Medulla oblongata (tissue), 1 donor: ENCODE results near the gene SGCB.
"Not testable (repeated sequence)": the region's sequence is repeated elsewhere in the genome, so short reads cannot be mapped to it uniquely, and the experiment has no call there.

Experiments used
- DNase-seq: peaks from one replicate; pipeline ENCODE4 v3.0.0-alpha.2; 2015; ENCODE audit errors: extremely low spot score

SGCB gene, protein sequence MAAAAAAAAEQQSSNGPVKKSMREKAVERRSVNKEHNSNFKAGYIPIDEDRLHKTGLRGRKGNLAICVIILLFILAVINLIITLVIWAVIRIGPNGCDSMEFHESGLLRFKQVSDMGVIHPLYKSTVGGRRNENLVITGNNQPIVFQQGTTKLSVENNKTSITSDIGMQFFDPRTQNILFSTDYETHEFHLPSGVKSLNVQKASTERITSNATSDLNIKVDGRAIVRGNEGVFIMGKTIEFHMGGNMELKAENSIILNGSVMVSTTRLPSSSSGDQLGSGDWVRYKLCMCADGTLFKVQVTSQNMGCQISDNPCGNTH

DNA sequence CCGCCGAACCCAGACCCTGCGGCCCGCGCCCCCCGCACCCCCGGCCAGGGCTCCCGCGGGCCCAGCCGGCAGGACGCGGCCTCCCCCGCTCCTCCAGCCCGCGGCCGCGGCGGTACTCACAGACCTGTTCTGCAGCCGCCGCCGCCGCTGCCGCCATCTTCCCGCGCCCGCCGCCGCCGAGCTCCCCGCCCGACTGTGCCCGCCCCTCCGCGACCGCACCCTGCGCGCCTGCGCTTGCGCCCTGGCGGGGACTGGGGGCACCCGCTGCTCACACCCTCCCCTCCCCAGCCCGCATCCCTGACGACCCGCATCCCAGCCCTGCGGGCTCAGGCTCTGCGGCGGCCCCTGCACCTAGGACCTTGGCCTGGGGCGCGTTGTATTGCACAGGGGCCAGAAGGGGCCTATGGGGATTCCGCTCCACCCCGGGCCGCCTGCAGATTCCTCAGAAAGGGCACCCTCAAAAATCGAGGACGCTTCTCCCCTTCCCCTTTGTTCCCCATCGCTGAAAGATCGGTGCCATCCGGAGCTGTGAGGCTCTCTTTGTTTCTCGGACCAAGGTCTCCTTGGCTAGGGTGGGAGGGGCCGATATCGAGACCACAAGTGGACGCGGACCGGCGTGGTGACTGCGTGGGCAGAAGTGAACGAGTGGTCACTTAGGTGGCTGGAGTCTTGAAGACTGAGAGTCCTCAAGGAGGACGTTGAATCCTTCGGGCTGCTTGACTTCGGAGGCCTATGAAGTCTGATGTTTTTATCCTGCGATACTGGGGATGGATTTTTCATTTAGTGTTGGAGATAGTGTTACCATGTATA lies at the start of gene SGCB:
TSS of gene SGCB (minus strand) at position 197 of the 810 bp plus-strand sequence. CDS start at position 157, 40 bp downstream.
- DNase-seq: peak; percentile 74

DNA sequence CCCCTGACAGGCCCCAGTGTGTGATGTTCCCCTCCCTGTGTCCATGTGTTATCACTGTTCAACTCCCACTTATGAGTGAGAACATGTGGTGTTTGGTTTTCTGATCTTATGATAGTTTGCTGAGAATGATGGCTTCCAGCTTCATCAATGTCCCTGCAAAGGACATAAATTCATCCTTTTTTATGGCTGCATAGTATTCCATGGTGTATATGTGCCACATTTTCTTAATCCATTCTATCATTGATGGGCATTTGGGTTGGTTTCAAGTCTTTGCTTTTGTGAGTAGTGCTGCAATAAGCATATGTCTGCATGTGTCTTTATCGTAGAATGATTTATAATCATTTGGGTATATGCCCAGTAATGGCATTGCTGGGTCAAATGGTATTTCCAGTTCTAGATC lies 48.3 kb upstream of the SGCB start:
- DNase-seq: not testable (repeated sequence)

- DNase-seq: no peak
These were observed 43.1 kb upstream of the SGCB start for GRCh38 chr4:52081216-52081615.

DNA sequence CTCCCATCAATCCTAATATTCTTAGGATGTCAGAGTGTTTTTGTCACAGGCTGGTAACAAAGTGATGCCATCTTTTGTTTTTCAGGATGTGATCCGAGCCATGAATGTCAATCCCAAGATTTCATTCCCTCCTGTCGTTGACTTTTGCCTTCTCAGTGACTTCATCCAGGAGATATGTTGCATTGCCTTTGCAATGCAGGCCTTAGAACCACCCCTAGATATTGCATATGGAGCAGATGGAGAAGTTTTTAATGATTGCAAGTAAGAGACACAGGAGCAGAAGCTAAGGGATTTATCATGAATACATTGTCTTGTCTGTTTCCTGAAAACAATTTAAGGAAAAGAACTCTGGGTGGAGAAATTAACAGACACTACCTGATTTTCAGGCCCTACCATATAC lies 41.6 kb upstream of the SGCB start:
- DNase-seq: no peak

GRCh38 chr4:52076731-52077130 lies 38.6 kb upstream of the SGCB start:
- DNase-seq: no peak

- DNase-seq: no peak
These were observed 33.9 kb upstream of the SGCB start for GRCh38 chr4:52071791-52072546.

GRCh38 chr4:52069571-52069970 lies 31.5 kb upstream of the SGCB start:
- DNase-seq: no peak

DNA sequence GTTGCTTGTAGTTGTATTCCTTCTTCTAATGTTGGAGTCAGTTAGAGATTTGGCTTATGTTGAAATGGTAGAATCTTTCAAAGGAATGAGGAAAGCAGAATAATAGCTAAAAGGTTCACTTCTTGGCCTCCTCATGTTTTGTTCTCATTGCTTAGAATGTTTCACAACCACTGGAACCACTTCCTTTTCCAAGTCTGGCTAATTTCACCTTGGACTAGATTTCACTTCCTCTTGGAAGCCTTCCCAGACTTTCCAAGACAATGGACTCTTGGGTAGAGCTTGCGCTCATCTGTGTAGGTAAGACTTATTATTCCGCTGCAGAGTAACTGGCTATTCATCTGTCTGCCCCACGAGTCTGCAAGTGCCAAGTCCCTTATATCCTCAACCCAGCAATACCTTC lies 21.3 kb upstream of the SGCB start:
- DNase-seq: peak; percentile 73

GRCh38 chr4:52058275-52058674 lies 20.2 kb upstream of the SGCB start:
- DNase-seq: no peak

DNA sequence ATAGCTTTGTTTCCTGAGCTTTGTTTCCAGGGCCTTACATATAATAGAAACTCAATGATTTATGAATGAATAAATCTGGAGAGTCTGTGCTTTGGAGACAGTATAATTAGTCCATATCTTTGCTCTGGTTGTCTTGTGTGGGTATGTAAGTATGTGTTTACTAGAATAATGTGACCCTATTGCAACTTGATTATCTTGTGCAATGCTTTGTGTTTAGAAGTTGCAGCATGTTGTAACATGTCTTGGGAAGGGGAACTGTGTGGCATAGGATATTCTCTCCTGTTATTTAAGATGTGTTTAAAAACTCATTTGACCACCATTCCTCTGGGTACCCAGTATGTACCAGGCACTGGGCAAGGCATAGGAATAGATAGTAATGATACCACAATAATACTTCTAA lies 19.1 kb upstream of the SGCB start:
- no peak for DNase-seq

DNA sequence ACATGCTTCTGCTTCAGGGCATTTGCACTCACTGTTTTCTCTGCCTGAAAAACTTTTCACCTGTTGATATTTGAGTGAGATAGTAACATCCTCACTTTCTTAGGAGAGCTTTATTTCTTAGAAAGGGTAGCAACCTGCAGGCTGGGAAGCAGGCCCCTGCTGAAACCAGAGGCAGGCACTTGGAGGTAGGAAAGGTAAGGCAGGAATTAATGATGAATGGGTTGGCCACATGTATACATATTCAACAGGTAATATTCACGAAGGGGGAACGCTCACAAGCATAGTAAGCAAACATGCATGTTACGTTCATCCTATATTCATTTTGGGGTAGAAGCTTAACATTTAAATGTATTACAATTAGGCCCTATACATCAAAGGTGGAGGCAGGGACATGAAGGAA lies 16.2 kb upstream of the SGCB start:
- no peak for DNase-seq

DNA sequence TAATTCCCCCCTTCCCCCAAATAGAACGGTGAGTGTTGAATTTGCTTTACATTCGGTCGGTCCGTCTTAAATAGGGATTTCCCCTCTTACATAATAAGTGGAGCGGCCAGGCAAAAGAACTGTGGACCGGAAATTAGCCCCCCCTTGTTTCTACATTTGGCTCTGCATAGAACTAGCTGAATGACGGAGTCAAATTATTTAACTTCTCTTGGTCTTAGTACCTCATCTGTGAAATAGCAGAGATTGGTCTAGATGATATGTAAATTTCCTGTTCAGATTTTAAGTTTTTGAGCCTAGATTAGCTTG lies 14.3 kb upstream of the SGCB start:
- no peak for DNase-seq

DNA sequence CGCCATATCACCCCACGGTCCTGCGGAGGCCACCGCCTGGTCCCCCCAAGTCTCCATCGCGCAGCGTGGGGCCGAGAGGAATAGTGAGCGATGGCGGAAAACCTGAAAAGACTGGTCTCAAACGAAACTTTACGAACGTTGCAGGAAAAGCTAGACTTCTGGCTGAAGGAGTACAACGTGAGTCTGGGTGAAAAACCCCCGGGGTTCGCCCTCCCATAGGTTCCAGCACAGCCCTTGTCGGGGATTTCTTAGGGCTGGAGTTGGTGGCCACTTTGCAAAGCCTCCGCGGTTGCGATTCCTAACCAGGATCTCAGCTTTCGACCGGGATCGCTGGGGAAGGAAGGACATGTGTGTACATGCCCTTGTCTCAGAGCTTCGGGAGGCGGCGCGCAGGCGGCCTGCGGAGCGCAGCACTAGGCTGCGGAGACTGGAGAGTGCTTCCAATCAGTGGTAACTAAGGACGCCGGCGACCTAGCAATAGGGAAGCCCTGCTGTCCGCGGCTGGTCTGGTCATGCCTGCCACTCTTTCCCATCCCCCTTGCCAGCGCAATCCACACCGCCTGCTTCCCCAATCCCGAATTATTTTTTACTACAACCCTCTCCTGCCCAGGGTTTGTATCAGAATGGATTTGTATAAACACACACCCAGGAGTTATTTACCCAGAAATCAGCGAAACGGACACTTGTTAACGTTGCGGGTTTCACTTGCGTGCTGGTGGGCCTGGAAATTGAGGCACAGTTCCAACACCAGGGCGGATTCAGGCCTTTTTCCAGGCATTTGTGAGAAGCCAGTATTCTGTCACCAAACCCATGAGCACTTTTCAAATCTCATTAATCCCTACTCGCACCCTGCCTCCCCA lies 13.7 kb upstream of the SGCB start:
- peak; percentile 31 for DNase-seq

- no peak for DNase-seq
These were observed 13.1 kb upstream of the SGCB start, which contains the start of gene SPATA18 for GRCh38 chr4:52051213-52051614. TSS of gene SPATA18 (plus strand) at chr4:52051304. CDS start at chr4:52051705, 401 bp downstream.

GRCh38 chr4:52049266-52049665 lies 11.2 kb upstream of the SGCB start:
- no peak for DNase-seq

DNA sequence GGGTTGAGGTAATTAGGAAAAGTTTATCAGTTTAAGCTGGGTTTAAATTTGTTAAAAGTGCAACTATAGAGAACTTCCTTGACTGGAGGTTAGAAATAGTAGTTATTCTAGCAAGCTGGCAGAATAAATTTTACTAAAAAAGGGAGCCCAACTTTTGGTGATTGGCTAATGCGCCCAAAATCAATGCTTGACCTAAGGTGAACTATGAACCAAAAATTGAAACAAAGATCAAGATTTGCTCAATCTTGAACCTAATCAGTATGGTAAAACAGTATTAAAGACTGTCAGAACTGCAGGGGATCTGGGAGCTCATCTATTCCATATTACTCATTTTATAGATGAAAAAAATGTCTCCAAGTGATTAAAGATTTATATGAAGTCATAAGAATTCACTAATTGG lies 6.9 kb upstream of the SGCB start:
- DNase-seq: no peak

- DNase-seq: peak; percentile 35
These were observed 403 bp downstream of the SGCB start for GRCh38 chr4:52037689-52038102.

DNA sequence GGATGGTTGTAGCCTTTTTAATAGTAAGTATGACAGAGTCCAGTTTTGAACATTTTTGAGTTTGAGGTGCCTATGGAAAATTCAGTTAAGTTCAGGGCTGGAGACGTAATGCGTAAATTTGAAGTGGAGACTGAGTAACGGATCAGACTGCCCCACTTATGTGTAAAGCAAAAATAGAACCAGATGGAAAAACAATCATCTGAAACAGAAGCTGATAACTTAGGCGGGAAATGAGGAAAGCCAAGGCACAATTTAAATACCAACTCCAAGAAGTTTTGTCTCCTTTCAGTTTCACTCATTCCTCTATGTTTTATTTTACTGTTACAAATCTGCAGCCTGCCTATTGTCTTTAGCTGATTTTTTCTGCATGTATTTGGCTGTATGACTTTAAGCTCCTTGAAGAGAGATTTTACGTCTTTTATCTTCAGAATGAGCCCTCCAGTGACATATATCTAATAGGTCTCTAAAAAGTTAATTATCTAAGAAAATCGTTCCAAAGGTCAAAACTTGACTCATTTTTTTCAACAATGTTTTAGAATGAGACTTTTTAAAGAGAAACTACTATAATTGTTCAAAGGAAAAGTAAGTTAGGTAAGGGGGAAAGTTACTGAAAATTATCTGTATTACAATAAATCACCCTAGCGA lies 1.1 kb downstream of the SGCB start:
- no peak for DNase-seq

DNA sequence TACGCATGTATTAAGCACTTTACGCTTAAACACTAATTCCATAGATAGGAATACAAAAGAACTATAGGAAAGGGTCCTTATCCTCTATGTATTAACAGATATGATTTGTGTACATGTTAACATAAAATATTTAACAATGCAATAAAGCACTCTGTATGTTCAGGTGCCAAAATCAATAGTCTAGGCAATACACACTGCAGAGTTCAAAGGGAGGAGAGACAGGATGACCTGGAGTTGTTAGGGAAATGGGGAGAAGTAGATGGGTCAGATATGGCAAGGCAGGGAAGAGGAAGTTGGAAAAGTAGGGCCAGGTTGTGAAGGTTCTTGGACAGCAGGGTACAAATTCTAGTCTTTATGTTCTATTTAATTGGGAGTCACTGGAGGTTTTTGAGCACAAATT lies 2.9 kb downstream of the SGCB start:
- no peak for DNase-seq

DNA sequence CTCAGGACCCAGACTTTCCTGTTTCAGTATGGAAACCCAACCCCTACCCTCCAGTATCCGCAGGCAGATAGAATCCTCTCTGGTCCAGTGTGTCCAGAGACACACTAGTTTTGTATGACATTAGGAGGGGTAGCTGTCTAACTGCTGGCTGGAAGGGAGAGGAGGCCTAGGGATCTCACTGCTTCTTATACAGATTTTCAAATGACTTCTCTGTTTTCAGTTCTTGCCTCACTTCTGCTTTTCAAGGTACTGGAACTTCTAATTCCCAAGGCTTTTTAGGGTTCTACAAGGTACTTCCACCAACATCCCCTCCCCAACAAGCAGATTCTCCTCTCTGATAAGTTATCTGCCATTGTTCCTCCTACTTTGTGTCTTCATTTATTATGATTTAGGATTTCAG lies 6.1 kb downstream of the SGCB start:
- DNase-seq: no peak

- DNase-seq: no peak
These were observed 9.1 kb downstream of the SGCB start for GRCh38 chr4:52028970-52029369.
